ENCODE data around the gene SDF4. TPM values are rescaled to one million over a fixed set of nuclear protein-coding genes. Genes with fewer than 3 reads are reported as not detected.

The SDF4 gene
- total RNA-seq, 4 donors from 2014 or later = 51.0 to 94.2 (median 79.4) TPM

GRCh38 chr1:1211541-1212441, 20.0 kb downstream of the SDF4 start:
- in situ Hi-C loops (cut with MboI; ENCODE audit: low sequenced_read_pairs in 4 of 4) = no loop called here
- Histone ChIP-seq H3K9me3 (no peaks in the 10 kb centered on the region), H3K27me3 (peaks cover 14 to 24% (median 17%) of the 10 kb centered on the region in 3 donors), H3K4me3 (peak overlapping the region in 2 of 4 donors; percentile 31 to 49), H3K4me1 (peaks cover 4 to 5% of the 10 kb centered on the region in 2 donors), H3K36me3 (peaks cover 0 to 13% of the 10 kb centered on the region in 2 donors), H3K27ac (peak overlapping the region in 1 of 4 donors; percentile 52)
- intact Hi-C loops (cut with DNase I; ENCODE audit: low total_unique reads) = no loop called here
- no peak for DNase-seq
- no peak for ATAC-seq
- TF ChIP-seq POLR2A (IDR thresholded peaks at IDR 0.05) = no peak
- TF ChIP-seq CTCF (IDR thresholded peaks at IDR 0.05 in 4 of 5, conservative IDR thresholded peaks at IDR 0.05 in 1 of 5) = no peak

- intact Hi-C loops (cut with DNase I; ENCODE audit: low total_unique reads) (no loop called here), in situ Hi-C loops (cut with MboI; ENCODE audit: low sequenced_read_pairs in 4 of 4) (no loop called here)
- no peak overlapping the region for H3K4me3 ChIP-seq
- peaks cover 19 to 33% (median 25%) of the 10 kb centered on the region in 3 donors for H3K27me3 ChIP-seq
- DNase-seq (no peak), ATAC-seq (no peak)
- H3K4me1 ChIP-seq = peaks cover 5 to 7% of the 10 kb centered on the region in 2 donors
- H3K27ac ChIP-seq = no peak overlapping the region
- H3K9me3 ChIP-seq = no peaks in the 10 kb centered on the region
- TF ChIP-seq CTCF (IDR thresholded peaks at IDR 0.05 in 4 of 5, conservative IDR thresholded peaks at IDR 0.05 in 1 of 5) (no peak), POLR2A (IDR thresholded peaks at IDR 0.05) (no peak)
- H3K36me3 ChIP-seq = peaks cover 0 to 4% of the 10 kb centered on the region in 2 donors
Observed at GRCh38 chr1:1210726-1211540, 20.9 kb downstream of the SDF4 start.

GRCh38 chr1:1208713-1209433, 22.9 kb downstream of the SDF4 start:
- TF ChIP-seq POLR2A (IDR thresholded peaks at IDR 0.05) (no peak), CTCF (IDR thresholded peaks at IDR 0.05 in 4 of 5, conservative IDR thresholded peaks at IDR 0.05 in 1 of 5) (no peak)
- DNase-seq (no peak), ATAC-seq (no peak)
- Histone ChIP-seq H3K9me3 (no peaks in the 10 kb centered on the region), H3K27me3 (peaks cover 19 to 35% (median 26%) of the 10 kb centered on the region in 3 donors), H3K4me1 (peaks cover 5 to 6% of the 10 kb centered on the region in 2 donors), H3K27ac (no peak overlapping the region), H3K36me3 (no peaks in the 10 kb centered on the region), H3K4me3 (peak overlapping the region in 1 of 4 donors; percentile 41)
- in situ Hi-C loops (cut with MboI; ENCODE audit: low sequenced_read_pairs in 4 of 4) (no loop called here), intact Hi-C loops (cut with DNase I; ENCODE audit: low total_unique reads) (loop anchor here (10.0 kb wide), 1 partner anchor 74 kb away; no protein-coding TSS in a partner anchor)

- peaks cover 19 to 41% (median 34%) of the 10 kb centered on the region in 3 donors for H3K27me3 ChIP-seq
- DNase-seq = no peak
- in situ Hi-C loops (cut with MboI; ENCODE audit: low sequenced_read_pairs in 4 of 4) = no loop called here
Observed at GRCh38 chr1:1207571-1207892, 24.3 kb downstream of the SDF4 start.

More at GRCh38 chr1:1207571-1207892, 24.3 kb downstream of the SDF4 start:
- intact Hi-C loops (cut with DNase I; ENCODE audit: low total_unique reads) = loop anchor here (10.0 kb wide), 1 partner anchor 73 kb away; no protein-coding TSS in a partner anchor
- Histone ChIP-seq H3K4me1 (peaks cover 5 to 6% of the 10 kb centered on the region in 2 donors), H3K36me3 (no peaks in the 10 kb centered on the region), H3K27ac (no peak overlapping the region), H3K9me3 (no peaks in the 10 kb centered on the region), H3K4me3 (no peak overlapping the region)
- no peak for ATAC-seq
- TF ChIP-seq POLR2A (IDR thresholded peaks at IDR 0.05) (no peak), CTCF (IDR thresholded peaks at IDR 0.05 in 4 of 5, conservative IDR thresholded peaks at IDR 0.05 in 1 of 5) (no peak)

All from gastrocnemius medialis (tissue), 4 donors.